ENCODE results near the gene ARL10.

The ARL10 gene

GRCh38 chr5:176362233-176362490 is 3.1 kb upstream of the ARL10 start:
- DNase-seq: no peak

DNA sequence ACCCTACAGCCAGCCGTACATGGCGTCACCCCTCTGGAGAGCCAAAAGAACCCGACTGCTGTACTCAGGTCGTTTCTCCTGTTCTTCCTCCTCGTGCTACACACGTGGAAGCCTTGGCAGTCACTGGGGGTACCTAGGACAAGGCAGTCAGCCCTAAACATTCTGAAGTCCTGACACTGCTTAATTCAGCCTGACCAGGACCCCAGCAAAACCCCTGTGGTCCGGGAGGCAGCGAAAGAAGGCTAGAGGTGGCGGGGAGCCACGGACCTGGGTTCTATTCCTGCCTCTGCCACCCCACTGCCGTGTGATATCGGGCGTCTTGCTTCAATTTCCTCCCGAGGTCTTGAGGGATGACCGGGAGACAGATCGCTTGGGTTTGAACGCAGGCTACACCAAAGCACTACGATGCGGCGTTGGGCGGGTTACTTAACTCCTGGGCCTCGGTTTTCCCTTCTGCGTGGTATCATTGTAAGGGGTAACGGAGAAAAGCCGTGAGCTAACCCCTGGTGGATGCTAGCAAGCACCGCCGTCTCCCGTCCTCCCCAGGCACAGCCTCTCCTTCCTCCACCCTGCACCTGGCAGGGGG is 429 bp upstream of the ARL10 start:
- DNase-seq: no peak

GRCh38 chr5:176366232-176366894 is 1.1 kb downstream of the ARL10 start:
- peak; percentile 34 for DNase-seq

DNA sequence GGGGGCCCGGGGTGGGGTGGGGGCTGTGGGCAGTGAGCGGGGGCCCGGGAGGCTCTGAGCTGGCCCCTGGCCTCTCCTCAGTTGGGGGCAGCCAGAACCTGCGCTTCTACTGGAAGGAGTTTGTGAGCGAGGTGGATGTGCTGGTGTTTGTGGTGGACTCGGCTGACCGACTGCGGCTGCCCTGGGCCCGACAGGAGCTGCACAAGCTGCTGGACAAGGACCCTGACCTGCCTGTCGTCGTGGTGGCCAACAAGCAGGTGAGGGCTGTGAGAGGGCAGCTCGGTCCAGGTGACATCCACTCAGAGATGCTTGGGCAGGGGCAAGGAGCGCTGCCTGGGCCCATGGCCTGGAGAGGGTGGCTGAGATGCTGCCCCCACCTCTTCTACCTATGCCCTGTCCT is 3.4 kb downstream of the ARL10 start:
- DNase-seq: no peak

- no peak for DNase-seq
Measured at GRCh38 chr5:176369934-176370711, 4.8 kb downstream of the ARL10 start.

- DNase-seq: no peak
Measured at GRCh38 chr5:176371621-176372539, 6.6 kb downstream of the ARL10 start.

GRCh38 chr5:176373100-176373818 is 8.0 kb downstream of the ARL10 start:
- DNase-seq: no peak

DNA sequence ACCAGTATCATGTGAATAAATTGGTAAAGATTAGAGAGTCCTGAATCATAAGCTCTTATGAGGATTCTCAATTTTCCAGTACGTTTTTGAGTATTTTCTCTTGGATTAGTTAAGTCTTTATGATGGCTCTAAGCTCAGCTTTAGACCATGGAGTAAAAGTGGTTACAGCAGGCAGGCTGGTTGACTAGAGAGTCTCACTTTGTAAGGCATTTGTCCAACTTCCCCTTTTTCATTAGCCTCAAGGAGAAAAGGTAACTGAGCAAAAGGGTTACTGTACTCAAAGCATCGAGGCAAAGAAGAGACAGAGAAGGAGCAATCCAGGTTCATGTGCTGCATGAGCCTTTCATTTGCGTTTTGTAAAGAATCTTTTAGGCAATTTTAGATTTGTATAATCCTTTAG is 14.6 kb downstream of the ARL10 start:
- DNase-seq: no peak

- DNase-seq: no peak
Measured at GRCh38 chr5:176381423-176381822, 16.1 kb downstream of the ARL10 start.

DNA sequence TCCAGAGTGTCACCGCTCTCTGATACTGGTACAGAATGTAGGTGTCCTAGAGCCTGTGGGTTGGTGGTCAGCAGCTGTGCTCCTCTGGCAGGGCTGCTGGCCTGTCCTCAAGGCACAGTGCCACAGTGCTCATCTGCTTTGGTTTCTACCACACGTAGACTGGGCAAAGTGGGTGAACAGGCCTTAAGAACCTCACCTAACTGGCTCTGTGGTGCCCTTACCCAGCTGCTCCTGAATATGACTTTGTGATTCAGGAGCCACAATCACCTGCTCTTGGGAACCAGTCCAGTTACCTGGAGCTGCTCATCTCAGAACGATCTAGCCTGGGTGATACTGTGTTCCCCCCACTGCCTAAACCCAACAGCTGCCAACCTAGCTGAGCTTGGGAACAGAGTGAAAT is 16.7 kb downstream of the ARL10 start:
- no peak for DNase-seq

DNA sequence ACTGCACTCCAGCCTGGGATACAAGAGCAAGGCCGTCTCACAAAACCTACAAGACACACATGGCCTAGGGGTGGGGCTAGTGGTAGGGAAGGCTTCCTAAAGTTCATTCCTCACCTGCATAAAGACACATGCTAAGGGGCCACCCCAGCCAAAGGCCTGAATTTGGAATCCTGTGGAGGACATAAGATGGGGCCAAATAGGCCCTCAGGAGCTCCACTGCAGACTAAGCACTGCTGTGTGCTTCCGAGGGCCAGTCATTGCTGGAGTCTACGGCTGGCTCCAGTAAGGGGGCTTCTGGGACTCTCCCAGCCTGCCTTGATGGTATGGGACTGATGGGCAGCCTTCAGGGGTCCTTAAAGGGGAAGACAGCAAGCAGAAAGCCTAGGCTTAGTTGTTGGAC is 17.4 kb downstream of the ARL10 start:
- no peak for DNase-seq

DNA sequence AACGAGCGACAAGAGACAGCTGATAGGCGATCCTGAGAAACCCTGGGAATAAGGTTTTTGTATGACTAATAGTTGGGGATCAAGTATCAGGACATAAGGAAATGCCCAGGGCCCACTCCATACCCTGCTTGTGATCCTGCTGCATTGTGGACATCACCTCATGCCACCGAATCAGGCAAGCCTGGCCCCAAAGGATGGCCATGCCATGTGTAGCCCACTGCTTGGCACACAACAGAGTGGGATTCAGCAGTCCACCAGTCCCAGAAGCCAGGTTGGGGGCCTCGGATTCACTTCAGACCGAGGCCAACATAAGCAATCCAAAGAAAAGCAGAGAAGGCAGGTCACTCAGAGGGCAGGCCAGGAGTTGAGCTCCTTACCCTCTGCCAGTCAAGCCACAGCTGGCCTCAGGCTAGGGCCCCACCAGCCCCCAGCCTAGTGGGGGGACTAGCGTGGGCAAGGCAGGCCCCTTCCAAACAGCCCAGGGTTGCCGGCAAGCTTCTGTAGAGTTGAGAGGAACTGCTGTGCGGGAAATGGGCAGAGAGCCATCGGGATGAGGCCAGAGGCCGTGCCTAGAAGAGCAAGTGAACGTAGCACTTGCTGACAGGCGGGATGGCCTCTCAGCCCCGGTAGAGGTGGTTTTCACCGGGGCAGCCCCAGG is 18.1 kb downstream of the ARL10 start:
- no peak for DNase-seq

DNA sequence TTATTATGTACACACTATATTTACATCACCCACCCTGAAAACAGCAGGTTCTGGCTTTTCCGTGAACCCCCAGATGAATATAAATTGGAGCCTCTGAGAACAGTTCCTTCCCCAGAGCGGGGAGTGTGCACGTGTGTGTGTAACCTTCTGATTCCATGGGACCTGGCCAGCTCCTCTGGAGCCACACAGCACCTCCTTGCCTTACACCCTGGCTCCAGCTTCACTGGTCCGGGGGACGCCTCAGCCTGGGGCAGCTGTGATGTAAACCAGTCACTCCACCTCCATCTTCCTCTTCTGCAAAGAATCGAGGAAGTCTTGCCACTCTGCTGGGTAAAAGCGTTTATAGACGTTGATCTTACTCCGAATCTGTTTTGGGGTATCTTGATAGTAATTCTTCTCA is 18.7 kb downstream of the ARL10 start:
- no peak for DNase-seq

DNA sequence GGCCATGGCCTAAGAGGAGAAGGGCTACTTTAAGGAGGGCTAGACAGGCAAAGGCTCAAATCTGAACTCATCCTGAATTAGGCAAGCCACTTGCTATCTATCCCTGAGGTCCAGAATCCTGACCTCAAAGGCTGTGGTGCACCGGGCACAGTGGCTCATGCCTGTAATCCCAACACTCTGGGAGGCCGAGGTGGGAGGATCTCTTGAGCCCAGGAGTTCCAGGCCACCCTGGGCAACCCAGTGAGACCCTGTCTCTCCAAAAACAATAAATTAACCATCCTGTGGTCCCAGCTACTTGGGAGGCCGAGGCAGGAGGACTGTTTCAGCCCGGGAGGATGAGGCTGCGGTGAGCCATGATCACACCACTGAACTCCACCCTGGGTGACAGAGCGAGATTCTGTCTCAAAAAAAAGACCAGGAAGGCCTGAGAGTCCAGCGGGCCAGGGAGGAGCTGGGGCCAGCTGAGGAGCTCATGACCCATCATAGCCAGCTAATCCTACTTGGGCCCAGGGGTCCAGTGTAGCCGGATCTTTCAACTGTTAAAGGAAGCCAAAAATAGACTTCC is 19.2 kb downstream of the ARL10 start:
- DNase-seq: no peak

DNA sequence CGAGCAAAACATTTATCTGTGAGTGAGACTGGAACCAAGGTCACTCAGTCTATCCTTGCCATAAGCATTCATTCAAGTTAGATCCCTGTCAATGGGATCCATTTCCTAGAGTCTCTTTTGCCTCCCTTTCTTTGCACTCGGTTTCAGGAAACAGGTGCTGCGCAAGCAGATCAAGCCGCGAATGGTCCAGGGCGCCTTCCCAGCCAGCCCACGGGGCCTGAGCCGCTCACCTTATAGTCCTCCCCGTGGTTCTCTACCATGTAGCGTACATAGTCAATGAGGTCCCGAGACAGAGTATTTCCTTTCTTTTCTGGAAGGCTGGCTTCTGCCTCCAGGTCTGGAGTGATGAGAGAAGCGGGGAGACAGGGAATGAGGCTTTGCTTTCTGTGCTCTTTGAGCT is 19.7 kb downstream of the ARL10 start:
- DNase-seq: no peak

DNA sequence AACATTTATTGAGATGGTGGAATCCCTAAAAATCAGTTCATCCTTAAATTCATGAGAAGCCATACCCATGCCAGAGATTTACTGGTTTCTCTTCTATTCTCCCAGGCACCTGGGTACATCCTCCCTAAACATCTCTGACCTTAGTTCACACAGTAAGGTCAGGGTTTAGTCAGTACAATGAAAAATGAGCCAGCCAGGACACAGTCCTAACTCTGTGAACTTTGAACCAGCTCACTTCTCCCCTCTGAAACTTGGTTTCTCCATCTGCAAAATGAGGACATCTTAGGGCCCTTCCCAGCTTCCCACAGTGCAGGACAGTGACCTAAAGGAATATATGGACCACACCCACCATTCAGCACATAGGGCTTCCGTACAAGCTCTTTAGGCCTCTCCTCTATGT is 21.2 kb downstream of the ARL10 start:
- DNase-seq: no peak

GRCh38 chr5:176387384-176387925 is 22.2 kb downstream of the ARL10 start:
- no peak for DNase-seq

GRCh38 chr5:176388003-176388443 is 22.7 kb downstream of the ARL10 start:
- DNase-seq: peak; percentile 48

DNA sequence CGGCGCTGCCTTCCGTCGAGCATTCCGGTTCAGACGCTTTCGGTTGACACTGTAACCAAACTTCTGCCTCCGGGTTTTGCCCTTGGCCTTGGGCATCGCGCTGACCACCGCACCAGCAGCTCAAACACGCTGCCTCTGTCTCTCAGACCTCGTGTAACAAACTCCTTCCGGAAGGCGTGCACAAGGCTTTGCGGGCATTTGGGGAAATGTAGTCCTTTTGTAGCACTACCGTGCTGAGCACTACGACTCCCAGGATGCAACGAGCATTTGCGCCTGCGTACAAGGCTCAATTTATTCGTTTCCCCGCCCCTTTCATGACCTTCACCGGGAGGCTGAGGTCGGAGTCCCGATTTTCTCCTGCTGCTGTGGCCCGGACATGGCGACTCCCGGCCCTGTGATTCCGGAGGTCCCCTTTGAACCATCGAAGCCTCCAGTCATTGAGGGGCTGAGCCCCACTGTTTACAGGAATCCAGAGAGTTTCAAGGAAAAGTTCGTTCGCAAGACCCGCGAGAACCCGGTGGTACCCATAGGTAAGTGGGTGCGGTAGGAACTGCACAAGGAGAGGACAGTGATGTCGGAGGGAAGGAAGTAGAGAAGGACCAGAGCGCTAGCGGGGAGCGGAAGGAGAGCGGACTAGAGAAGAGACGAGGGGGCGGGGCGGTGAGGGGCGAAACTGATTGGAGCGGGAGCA is 23.3 kb downstream of the ARL10 start, which contains the start of the genes HIGD2A and NOP16:
Gene HIGD2A (plus strand): TSS at position 308 of the 691 bp plus-strand sequence. CDS start 69 bp downstream, at position 377.
Gene NOP16 (minus strand): TSS at position 155 of the 691 bp plus-strand sequence. CDS start 59 bp downstream, at position 96.
- DNase-seq: peak; percentile 99
